Measurements from ENCODE around the gene MSI2.

MSI2 gene

DNA sequence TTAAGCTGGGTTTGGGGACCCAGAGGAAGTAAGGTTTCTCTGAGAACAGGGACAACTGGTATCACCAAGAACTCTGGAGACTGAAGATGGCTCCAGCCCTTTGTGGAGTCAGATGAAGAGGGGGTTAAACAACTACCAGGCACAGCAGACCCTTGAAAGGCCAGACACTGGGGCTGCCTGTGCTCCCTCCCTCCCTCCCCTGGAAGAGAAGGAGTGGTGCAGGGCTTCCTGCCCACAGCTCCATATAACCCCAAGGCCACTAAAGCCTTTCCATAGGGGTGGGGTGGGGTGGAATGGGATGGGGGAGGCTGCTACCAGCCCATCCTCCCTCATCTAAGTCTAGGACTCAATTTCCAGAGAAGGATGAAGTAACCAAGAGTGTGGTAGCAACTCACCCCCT, 422.1 kb downstream of the MSI2 start:
- DNase-seq = no peak

DNA sequence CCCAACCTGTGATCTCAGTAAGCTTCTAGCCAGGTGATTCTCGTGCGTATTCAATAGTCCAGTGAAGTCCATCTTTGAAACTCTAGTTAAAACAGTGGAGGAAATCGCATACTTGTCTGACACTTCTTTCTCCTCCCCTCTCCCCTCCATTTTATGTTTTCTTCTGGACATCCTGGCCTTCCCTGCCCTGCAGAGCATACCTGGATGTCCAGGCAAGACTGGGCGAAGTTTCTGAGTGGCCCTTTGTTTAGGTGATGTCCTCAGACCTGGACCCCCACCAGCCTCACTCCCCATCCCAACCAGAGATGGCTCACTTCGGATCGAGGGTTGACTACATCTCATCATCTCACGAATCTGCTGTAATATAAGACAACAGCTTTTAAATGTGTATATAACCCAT, 423.0 kb downstream of the MSI2 start:
- DNase-seq = no peak

DNA sequence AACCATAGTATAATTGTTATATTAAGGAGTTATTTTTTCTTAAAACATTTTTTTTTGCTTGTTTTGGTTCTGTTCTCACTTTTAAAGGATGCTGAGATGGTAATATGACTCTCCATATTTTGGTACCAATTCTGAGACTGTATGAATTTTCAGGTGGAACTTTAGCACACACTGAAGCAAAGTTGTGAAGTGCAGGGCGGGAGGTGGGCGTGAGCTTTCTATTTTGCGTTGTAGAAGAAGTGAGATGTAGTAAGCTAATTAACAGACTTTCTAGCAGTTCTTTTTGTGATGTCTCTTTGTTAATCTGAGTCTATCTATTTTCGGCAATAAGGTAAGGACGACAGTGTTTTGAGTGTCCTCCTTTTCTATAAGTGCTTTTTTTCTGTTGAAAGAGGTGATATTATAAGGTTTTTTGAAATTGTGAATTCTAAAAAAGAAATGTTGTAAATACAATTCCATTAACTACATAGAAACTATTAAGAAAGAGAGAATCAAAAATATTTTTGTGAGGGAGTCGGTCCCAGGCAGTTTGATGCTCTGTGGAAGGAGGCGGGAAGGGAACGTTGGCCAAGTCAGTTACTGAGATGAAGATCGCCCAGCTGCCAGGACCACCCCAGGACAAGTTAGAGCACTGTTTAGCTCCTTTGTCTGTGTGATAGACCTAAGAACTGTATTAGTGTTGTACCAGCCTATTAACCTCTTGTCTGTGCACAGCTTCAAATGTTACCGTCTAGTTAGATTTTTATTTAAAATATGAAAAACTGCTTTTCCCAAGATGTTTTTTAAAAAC, 423.8 kb downstream of the MSI2 start:
- DNase-seq = no peak

DNA sequence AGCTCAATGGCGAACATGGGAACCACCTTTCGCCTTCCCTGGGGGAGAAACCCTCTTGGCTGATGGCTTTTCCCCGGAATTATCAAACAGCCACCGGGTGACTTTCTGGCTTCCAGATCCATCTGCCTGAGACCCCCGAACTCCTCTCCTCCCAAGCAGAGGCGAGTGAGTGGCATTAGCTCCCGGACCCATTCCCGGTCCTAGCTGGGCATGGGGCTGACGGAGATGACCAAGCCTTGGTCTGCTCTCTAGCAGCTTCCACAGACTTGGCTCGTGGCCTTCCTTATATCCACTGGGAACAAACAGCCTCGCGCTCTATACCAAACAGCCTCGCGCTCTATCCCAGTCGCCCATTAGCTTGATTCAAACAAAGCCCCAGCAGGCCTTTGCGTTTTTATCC, 426.4 kb downstream of the MSI2 start:
- DNase-seq = no peak

DNA sequence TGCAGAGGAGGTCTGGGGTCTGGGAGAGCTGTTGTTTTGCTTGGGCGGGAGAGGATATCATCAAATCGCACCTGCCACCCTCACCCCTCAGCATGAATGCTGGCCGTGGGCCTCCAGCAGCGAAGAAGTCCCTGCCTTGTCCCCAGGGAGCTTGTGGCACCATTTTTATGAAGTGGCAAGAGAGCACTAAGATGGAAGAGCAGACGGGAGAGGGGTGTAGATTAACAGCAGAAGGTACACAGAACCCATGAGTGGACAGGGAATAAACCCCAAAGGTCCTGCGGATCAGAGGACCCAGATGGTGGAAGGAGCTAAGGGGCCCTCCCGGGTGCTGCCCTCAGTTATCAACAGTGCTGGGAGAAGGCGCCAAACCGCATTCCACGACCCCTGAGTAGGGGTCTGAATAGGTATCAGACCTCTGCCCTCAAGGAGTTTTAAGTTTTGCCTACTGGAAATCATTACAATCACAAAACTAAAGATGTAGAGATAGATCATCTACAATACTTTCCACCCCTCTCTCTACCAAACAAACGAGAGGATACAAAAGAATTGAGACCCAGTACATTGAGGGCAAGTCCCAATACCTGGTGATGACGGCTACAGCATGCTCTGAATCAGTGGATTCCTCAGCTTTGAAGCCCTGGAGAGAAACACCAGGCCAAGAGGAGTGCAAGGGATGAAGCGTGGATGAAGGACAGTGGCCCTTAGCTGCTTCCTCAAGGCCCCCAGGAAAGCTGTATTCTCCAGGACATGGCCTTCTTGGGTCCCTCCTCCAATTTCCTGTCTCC, 428.6 kb downstream of the MSI2 start:
- no peak for DNase-seq

DNA sequence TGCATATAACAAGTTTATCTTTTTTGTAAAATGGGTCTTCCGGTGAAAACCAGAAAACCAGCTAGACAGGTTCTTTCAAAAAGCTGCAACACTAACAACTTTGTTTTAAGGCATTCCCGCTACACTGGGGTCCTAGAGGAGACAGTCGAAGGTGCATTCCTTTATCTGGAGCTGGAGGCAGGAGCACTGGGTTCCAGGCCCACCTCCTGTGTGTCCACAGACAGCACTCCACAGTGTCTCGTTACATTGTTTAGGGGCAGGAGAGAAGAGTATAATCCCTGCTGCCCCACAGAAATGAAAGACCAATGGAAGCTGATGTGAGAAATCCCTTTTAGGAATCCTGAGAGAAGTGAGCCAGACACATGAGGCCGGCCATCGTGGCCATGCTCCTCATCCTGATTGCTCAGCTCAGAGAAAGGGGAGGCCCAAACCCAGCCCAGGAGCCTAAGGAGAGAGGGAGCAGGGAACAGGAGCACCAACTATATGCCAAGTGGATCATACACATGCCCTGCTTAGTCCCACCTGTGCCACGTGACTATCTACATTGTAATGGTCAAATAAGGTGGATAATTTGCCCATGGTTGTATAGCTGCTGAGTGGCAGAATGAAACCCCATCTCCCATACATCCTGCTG, 429.3 kb downstream of the MSI2 start:
- DNase-seq = no peak

DNA sequence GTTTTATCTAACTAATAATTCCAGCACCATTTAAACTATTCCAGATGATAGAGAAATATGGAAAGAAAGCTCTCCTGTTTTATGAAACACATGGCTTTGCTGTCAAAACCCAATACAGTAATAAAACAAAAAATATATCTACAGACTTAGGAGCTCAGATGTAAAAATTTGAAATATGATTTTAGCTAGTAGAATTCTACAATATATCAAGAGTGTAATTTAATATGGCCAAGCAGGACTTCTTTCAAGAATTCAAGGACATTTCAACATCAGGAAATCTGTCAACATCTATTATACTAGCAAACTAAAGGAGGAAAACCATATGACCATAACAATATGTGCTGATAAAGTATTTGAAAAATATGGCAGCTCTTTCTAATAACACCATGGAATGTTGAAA, 431.3 kb downstream of the MSI2 start:
- no peak for DNase-seq

DNA sequence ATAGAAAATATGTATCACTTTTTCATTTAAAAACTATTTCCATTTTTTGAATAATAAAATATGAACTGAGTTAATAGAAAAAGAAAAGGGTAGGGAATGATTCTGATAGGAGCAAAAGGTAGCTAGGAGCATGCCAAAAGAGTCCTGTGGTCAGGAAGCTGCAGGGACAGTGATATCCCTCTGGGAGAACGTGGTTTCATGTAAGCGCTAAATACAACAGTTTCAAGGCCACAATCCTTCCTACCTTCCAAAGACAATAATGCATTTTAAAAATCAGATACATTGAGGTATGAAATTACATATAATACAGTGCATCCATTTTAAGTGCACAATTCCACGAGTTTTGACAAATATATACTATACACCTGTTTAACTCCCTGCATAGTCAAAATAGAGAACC, 432.9 kb downstream of the MSI2 start:
- DNase-seq = no peak

DNA sequence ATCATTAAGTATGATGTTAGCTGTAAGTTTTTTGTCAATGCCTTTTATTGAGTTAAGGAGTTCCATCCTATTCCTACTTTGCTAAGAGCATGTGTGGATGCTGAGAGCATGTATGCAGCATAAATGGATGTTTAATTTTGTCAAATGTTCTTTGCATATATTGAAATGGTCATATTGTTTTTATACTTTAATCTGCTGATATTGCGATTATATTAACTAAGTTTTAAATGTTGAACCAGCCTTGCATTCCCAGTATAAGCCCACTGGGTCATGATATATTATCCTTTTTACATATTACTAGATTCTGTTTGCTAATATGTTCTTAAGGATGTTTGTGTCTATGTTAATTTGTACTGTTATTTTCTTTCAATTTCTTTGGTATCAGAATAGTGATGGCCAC, 435.6 kb downstream of the MSI2 start:
- no peak for DNase-seq

DNA sequence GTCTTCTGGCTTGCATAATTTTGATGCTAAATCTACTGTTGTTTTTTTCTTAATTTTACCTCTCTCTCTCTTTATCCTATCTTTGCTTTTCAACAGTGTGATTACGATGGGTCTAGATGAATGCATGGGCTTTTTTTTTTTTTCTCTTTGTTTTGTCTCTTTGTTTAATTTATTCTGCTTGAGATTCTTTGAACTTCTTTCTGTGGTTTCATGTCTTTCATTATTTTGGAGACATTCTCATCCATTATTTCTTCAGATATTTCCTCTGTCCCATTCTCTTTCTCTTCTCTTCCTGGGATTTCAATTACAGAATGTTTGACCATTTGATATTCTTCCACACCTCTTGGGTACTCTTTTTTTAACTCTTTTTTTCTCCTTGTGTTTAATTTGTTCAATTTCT, 436.4 kb downstream of the MSI2 start:
- no peak for DNase-seq

DNA sequence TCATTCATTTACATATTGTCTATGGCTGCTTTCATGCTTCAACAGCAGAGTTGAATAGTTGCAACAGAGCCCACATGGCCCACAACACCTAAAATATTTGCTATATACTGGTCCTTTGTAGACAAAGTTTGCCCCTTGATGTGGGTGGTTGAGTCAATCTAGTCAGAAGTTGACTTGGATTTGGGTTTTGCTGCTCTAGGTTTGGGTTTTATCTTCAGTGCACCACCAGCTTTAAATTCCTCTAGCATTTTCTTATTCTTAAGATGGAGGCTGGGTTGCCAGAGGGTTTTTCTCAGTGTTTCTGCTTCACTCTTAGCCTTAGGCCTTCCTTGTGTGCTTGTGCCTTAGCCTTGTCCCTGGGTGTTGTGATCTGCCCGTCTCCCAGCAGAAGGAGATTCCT, 437.7 kb downstream of the MSI2 start:
- no peak for DNase-seq

DNA sequence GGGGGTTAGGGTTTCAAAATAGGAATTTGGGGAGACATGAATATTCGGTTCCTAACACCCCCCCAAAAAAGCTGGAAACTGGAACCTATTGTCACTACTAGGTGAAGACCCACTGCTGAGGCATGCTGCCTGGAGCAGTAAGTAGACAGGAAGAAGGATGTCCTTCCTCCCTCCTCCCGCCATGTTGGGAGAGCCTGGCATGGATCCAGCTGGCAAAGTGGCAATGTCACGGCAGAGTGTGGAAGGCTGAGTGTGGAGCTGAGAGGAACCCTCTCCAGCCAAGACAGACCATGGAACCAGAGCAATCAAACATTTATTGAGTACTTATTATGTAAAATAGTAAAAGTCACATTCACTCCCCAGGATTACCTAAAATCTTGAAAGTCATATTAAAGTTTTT, 439.7 kb downstream of the MSI2 start:
- DNase-seq = no peak

DNA sequence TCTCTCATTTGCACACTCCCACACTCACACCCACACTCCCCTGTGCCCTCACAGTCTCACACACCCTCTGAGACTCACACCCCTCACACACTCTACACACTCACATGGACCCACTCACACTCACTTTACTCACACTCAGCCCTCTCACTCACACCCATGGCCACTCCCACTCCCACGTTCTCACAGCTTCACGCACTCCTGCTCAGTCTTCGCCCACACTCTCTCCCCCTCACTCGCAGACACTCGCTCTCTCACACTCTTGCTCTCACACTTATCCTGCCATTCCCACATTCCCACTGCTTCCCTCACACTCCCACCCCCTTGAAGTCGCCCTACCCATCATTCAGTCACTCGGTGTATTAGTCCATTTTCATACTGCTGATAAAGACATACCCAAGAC, 440.9 kb downstream of the MSI2 start:
- DNase-seq = no peak

DNA sequence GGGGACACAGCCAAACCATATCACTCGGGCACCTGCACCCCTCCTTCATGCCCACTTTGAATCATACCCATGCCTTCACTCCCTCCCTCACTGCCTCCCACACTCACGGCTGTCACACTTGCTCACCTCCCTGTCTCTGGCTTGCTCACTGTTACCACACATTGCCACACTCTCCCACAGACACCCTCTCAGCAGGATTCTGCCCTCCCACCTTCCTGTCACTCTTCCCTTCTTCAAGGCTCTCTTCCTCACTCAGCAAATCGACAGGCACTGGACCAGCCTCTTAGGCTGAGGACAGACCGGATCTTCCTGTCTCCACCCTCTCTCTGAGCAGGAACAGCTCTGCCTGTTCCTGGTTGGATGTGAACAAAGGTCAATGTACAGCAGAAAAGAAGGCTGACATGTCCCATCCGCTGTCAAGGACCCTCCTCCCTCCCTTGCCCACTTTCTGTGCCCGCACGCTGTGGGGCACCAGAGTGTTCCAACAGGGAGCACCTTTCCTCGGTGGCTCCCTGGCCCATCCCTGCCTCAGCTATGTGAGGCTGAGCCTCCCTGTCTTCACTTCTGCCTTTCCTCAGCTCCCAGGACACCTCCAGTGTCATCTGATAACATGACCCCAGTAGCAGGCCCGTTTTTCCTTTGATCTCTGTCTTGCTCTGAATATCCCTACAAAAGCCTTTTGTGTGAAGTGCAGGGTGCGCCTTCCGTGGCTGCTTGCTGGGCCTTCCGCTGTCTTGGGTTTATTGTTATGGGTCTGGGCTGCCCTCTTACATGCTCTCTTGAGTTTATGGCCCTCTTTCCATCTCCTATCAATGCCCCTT, 441.8 kb downstream of the MSI2 start:
- DNase-seq = no peak

DNA sequence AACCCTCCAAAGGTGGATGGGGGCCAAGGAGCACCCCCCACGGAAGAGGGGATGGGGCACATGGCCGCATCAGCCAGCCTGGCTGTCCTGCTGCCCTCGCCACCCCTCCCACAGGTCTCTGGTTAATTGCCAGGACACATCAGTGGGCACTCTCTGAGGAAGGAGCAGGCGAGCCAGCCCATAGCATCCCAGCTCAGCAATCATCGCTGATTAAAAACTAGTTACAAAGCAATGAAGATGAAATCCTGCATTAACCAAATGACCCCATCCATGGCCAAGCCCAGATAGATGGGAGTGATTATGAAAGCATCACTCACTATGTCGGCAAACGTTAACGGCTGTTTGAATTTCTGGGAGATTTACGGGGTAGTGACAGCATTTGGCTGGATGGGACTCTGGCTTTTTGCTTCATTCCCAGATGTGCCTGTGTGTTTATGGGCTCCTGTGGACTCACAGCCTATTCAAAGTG, 443.5 kb downstream of the MSI2 start:
- no peak for DNase-seq

DNA sequence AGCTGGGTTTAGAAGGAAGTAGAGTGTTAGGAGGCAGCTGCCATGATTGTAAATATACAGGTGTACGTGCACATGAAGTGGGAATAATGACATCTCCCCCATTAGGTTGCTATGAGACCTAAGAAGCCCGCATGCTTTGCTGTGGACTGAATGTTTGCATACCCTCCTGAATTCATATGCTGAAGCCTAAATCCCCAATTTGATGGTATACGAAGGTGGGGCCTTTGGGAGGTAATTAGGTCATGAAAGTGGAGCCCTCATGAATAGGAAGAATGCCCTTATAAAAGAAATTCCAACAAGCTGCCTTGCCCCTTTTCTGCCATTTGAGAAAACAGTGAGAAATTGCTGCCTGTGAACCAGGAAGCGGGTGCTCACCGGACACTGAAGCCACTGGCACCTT, 444.8 kb downstream of the MSI2 start:
- no peak for DNase-seq

DNA sequence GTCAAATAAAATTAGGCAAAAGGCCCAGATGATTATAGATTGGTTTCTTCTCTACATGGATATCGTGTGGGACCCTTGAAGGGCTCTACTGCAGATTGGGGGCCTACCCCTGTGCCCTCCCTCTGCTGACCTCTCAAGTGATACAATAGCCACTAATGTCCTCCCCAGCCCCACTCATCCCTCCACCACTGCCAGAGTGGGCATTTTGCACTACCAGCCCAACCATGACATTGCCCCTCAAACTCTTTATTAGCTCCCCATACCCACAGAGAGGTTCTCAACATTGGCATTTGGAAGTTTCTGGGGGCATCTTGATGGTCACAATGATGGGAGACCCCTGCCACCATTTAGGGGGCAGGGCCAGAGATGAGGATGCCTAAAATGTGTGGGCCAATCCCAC, 446.9 kb downstream of the MSI2 start:
- DNase-seq = no peak

DNA sequence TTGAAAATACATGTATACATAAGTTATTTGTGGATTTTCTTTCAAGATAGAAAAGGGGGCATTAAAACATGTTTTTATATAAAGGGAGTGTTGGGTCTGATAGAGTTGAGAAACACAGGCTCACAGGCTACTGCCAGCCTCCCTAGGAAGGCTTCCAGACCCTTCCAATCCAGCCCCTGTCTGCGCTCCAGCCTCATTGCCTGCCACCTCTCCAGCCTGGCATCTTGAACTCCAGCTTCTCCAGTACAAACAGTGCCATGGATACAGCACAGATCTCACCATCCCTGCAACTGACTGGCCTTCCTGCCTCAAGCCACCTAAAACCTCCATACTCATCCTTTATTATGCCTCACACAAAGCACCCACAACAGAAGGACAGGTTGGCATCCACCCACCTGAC, 448.1 kb downstream of the MSI2 start:
- DNase-seq = no peak

DNA sequence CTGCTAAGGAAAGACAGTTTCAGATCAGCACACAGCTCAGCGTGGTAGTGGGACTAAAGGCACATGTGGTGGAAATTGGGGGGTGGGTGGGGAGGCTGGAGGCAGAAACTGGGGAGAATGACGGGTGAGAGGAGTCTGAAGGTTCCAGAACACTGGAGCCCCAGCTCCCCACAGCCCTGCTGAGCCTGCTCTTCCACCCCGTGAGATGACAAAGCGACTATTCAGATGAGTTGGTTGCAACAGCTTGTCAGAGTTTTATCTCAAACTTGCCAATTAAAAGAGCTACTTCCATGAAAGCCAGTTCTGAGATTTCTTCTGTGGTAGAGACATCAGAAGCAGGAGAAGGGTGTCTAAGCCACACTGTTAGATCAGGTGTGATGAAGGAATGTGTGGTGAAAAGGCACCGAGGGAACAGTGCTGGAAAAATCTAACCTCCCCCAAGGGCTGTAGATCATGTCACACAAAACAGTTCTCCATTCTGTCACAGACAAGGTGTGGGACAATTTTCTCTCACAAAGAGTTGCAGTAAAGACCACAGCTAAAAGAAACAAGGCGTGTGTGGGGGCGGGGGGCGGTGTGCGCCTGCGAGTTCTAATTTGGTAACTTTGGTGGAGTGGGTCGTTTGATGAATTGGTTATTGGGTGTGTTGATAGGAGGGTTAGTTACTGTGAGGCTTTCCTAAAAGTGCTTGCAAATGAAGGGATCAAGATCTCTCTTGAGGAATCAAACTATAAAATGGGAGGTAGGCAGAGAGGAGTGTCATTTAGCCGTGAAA, 449.8 kb downstream of the MSI2 start:
- no peak for DNase-seq

DNA sequence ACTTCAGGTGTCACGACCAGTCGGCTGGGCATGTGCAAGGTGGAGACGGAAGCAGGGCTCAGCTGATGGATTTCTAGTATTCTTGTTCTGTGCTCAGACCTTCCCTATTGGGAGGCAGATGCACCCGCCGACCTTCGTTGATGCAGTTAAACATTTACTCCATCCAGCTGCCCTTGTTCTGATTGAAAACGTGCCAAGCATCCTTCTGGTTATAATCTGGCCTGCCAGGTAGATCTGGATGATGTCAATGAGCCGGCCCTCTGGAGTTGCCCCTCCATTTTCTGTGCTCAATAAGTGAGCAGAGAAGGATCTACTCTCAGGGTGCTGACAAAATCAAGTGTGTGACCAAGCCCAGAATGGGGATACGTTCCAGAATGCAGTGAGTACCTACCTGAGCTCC, 450.4 kb downstream of the MSI2 start:
- no peak for DNase-seq

DNA sequence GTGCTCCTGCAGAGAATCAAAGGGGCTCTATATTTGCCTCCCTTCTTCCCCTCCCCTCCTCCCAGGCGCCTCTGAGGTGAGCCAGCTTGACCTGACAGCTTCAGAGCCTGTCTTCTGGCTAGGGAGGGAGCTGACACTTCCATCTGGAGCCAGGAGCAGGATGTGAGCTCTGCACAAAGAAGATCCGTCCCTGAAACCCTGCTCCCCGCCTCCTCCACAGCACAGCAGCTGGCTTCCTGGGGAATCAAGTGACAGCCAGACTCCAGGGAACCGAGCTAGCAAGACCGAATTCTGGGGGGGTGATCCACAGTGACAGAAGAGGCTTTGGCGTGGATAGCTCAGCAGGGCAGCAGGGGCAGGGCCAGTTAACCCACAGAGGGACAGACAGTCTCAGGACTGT, 451.6 kb downstream of the MSI2 start:
- no peak for DNase-seq

DNA sequence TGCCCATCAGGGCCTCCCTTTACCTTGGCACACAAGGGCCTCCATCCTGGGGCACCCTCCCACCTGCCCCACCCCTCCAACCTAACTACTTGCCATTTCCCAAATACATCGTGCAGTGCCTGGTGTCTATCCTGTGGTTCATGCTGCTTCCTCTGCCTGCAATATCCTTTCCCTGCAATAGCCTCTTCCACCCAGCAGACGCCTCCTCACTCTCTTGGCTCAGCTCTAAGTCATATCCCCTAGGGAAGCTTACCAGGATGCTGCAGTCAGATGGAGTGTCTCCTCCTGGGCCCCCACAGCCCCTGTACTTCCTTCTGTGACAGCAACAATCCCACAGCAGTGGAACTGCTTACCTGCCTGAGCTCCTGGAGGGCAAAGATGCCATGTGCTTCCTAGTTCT, 452.1 kb downstream of the MSI2 start:
- DNase-seq = no peak

All from stimulated activated naive CD4-positive, alpha-beta T cell (primary cell).